ENCODE results near the gene UBC.
"Not testable (repeated sequence)": the region's sequence is repeated elsewhere in the genome, so short reads cannot be mapped to it uniquely, and the experiment has no call there.

Gene UBC

GRCh38 chr12:124915239-124916236, 1.1 kb upstream of the UBC start:
- peak; percentile 25 for DNase-seq (ENCODE audit: low spot score)

- peak; percentile 25 for DNase-seq (ENCODE audit: low spot score)
Measured at GRCh38 chr12:124913474-124914391, 717 bp downstream of the UBC start.

GRCh38 chr12:124912529-124913287, 1.7 kb downstream of the UBC start:
- DNase-seq (ENCODE audit: low spot score) = not testable (repeated sequence)

GRCh38 chr12:124911521-124911920, 2.9 kb downstream of the UBC start:
- not testable (repeated sequence) for DNase-seq (ENCODE audit: low spot score)

GRCh38 chr12:124910561-124911478, 3.6 kb downstream of the UBC start:
- DNase-seq (ENCODE audit: low spot score) = no peak

GRCh38 chr12:124909831-124910560, 4.5 kb downstream of the UBC start:
- no peak for DNase-seq (ENCODE audit: low spot score)

GRCh38 chr12:124906606-124907261, 7.7 kb downstream of the UBC start:
- peak; percentile 75 for DNase-seq (ENCODE audit: low spot score)

GRCh38 chr12:124904306-124905098, 9.9 kb downstream of the UBC start:
- peak; percentile 96 for DNase-seq (ENCODE audit: low spot score)

GRCh38 chr12:124902916-124903315, 11.5 kb downstream of the UBC start:
- no peak for DNase-seq (ENCODE audit: low spot score)

GRCh38 chr12:124901003-124901402, 13.4 kb downstream of the UBC start:
- no peak for DNase-seq (ENCODE audit: low spot score)

- DNase-seq (ENCODE audit: low spot score) = not testable (repeated sequence)
Measured at GRCh38 chr12:124900345-124900795, 14.1 kb downstream of the UBC start.

- DNase-seq (ENCODE audit: low spot score) = no peak
Measured at GRCh38 chr12:124898923-124899294, 15.5 kb downstream of the UBC start.

- DNase-seq (ENCODE audit: low spot score) = peak; percentile 65
Measured at GRCh38 chr12:124898200-124898922, 16.1 kb downstream of the UBC start.

- DNase-seq (ENCODE audit: low spot score) = no peak
Measured at GRCh38 chr12:124896461-124896860, 18.0 kb downstream of the UBC start.

- no peak for DNase-seq (ENCODE audit: low spot score)
Measured at GRCh38 chr12:124893792-124894516, 20.5 kb downstream of the UBC start.

- no peak for DNase-seq (ENCODE audit: low spot score)
Measured at GRCh38 chr12:124888260-124888659, 26.2 kb downstream of the UBC start.

GRCh38 chr12:124887766-124888165, 26.7 kb downstream of the UBC start:
- DNase-seq (ENCODE audit: low spot score) = not testable (repeated sequence)

All from AG20443 (cell line).